HepG2 (cell line): ENCODE data around the gene DNAJC4. TPM values are rescaled to one million over a fixed set of nuclear protein-coding genes. Genes with fewer than 3 reads are reported as not detected.
A peak's percentile ranks its signal among the peaks of the same experiment; 100 is the strongest.

ENCODE experiments used
- ELF3 ChIP-seq: IDR thresholded peaks from 2 replicates; pipeline ENCODE4 v1.6.1; 2016; ENCODE audit warnings: missing genetic modification reagents, missing compliant biosample characterization
- GABPA ChIP-seq, 2 experiments: IDR thresholded peaks; 2 replicates each; pipeline ENCODE4 v1.6.1; 2011 to 2016; ENCODE audit warnings: low read depth in 2 of 2, low read length in 1 of 2, missing biosample characterization in 1 of 2, missing genetic modification characterization in 1 of 2
- HNRNPLL ChIP-seq: fragments of 200-400 bp; formaldehyde crosslinking; IDR thresholded peaks from 2 replicates; pipeline ENCODE4 v1.6.1; 2017; ENCODE audit warnings: mild to moderate bottlenecking, low read depth, low read length; ENCODE audit not compliant: poor library complexity, severe bottlenecking
- JUN ChIP-seq: sonication (generic); formaldehyde crosslinking; IDR thresholded peaks from 2 replicates; pipeline ENCODE4 v1.4.0; 2020; ENCODE audit warnings: mild to moderate bottlenecking, missing genetic modification reagents
- KAT8 ChIP-seq: IDR thresholded peaks from 2 replicates; pipeline ENCODE4 v1.6.1; 2016; ENCODE audit warnings: missing genetic modification reagents, missing compliant biosample characterization
- MXD3 ChIP-seq: IDR thresholded peaks from 2 replicates; pipeline ENCODE4 v1.6.1; 2016; ENCODE audit warnings: mild to moderate bottlenecking, missing biosample characterization, missing genetic modification reagents
- MXI1 ChIP-seq: IDR thresholded peaks from 3 replicates; pipeline ENCODE4 v1.6.1; 2012; ENCODE audit warnings: low read depth, low read length, inconsistent platforms, borderline replicate concordance
- PBX2 ChIP-seq: IDR thresholded peaks from 2 replicates; pipeline ENCODE4 v1.6.1; 2016; ENCODE audit warnings: control low read depth
- PBX3 ChIP-seq: sonication (generic); formaldehyde crosslinking; IDR thresholded peaks from 2 replicates; pipeline ENCODE4 v1.8.1; 2023; ENCODE audit warnings: missing genetic modification reagents, inconsistent platforms, borderline replicate concordance
- POLR2AphosphoS5 ChIP-seq: IDR thresholded peaks from 2 replicates; pipeline ENCODE4 v1.6.1; 2012; ENCODE audit warnings: low read depth, low read length
- PRDM15 ChIP-seq: sonication (generic); formaldehyde crosslinking; IDR thresholded peaks from 2 replicates; pipeline ENCODE4 v1.4.0; 2020; ENCODE audit warnings: missing genetic modification reagents
- SAP130 ChIP-seq: IDR thresholded peaks from 2 replicates; pipeline ENCODE4 v1.6.1; 2016; ENCODE audit warnings: low read depth
- XRCC5 ChIP-seq: fragments of 200-400 bp; formaldehyde crosslinking; optimal IDR thresholded peaks from 2 replicates; pipeline ENCODE3; 2017; ENCODE audit warnings: mild to moderate bottlenecking, low read length
- ZBTB39 ChIP-seq: sonication (generic); formaldehyde crosslinking; IDR thresholded peaks from 2 replicates; pipeline ENCODE4 v1.5.0; 2020; ENCODE audit warnings: missing genetic modification reagents
- ZHX1 ChIP-seq: sonication (generic); formaldehyde crosslinking; IDR thresholded peaks from 2 replicates; pipeline ENCODE4 v1.8.1; 2022; ENCODE audit warnings: low read depth, mild to moderate bottlenecking, missing genetic modification reagents
- ZIK1 ChIP-seq: sonication (generic); formaldehyde crosslinking; IDR thresholded peaks from 2 replicates; pipeline ENCODE4 v1.5.0; 2020; ENCODE audit warnings: mild to moderate bottlenecking, low read depth, missing genetic modification reagents, borderline replicate concordance
- polyA plus RNA-seq, 8 experiments: library from polyadenylated mRNA; depleted of rRNA in 3 of 8; stranded (reverse) in 7 of 8; unstranded in 1 of 8; fragments of >200 nt; fragmentation: Illumina TruSeq in 4 of 8; extraction: Trizol in 4 of 8; gene quantifications; 2 replicates each; pipeline versions ENCODE4 v1.2.1 to v1.2.3, GENCODE V29; 2011 to 2016; ENCODE audit warnings: low read depth in 4 of 8, missing spikeins in 1 of 8, mixed read lengths in 1 of 8; ENCODE audit not compliant: insufficient read depth in 1 of 8
- total RNA-seq, 5 experiments: library from RNA; depleted of rRNA; stranded (reverse); fragments of >200 nt; fragmentation: Illumina TruSeq; extraction: Trizol; gene quantifications; 2 replicates each; pipeline ENCODE4 v1.2.3, GENCODE V29; 2016; ENCODE audit warnings: low read depth in 1 of 5

The DNAJC4 gene
- total and polyA plus RNA-seq, 2 of the 13 experiments (the other 11 are each of a cell fraction or from before 2014, with no cell fraction given), result 10.3 to 60.8 TPM

GRCh38 chr11:64185693-64186491 is 44.5 kb upstream of the DNAJC4 start, which contains the start of gene STIP1 (continued):
- 0 out of 2 replicates have a peak, but pooled peaks have one; percentile 41 for TF ChIP-seq ZHX1
- peak; percentile 94 for TF ChIP-seq PBX3
- peak; percentile 37; the same call in 1 of the 2 replicates for TF ChIP-seq MXD3 (CRISPR knock-in tag)
- peak; percentile 73 for TF ChIP-seq POLR2AphosphoS5
- TF ChIP-seq XRCC5, result peak; percentile 50
- TF ChIP-seq JUN (CRISPR knock-in tag), result no peak
- TF ChIP-seq GABPA (IDR thresholded peaks at IDR 0.05; ENCODE audit: low read depth, low read length), result peak; percentile 44; the same call in 1 of the 2 replicates
- peak; percentile 70; the same call in 1 of the 2 replicates for TF ChIP-seq GABPA (CRISPR knock-in tag; IDR thresholded peaks at IDR 0.05; ENCODE audit: low read depth)
- TF ChIP-seq SAP130 (CRISPR knock-in tag), result peak; percentile 57
- peak; percentile 37; the same call in 1 of the 2 replicates for TF ChIP-seq KAT8
- TF ChIP-seq MXI1, result peak; percentile 46; the same call in 1 of the 3 replicates
- 0 out of 2 replicates have a peak, but pooled peaks have one; percentile 80 for TF ChIP-seq PRDM15 (CRISPR knock-in tag)
- no peak for TF ChIP-seq ZBTB39
- TF ChIP-seq PBX2 (CRISPR knock-in tag), result peak; percentile 98
- 0 out of 2 replicates have a peak, but pooled peaks have one; percentile 29 for TF ChIP-seq ZIK1 (CRISPR knock-in tag)
- peak; percentile 76 for TF ChIP-seq HNRNPLL
- peak; percentile 45; the same call in 1 of the 2 replicates for TF ChIP-seq ELF3 (CRISPR knock-in tag)
